Bronchial epithelial cell (primary cell): Measurements from ENCODE around the gene BHLHA9. TPM values are rescaled to one million over a fixed set of nuclear protein-coding genes. Genes with fewer than 3 reads are reported as not detected.

Experiments
- DNase-seq: peaks from one replicate; pipeline ENCODE4 v3.0.0-alpha.2; 2010; ENCODE audit warnings: low read depth
- FAIRE-seq: peaks from 2 replicates; lab custom pipeline; 2011; peaks lifted over from hg19 to GRCh38; lab: Jason Lieb, UNC
- H3K27me3 ChIP-seq: 2 replicates; pipeline ENCODE4 v1.5.1; 2011; ENCODE audit warnings: low read length; ENCODE audit not compliant: control insufficient read depth, insufficient read depth
- H3K36me3 ChIP-seq: 2 replicates; pipeline ENCODE4 v1.5.1; 2011; ENCODE audit warnings: low read length; ENCODE audit not compliant: control insufficient read depth, insufficient read depth
- H3K4me3 ChIP-seq: 2 replicates; pipeline ENCODE4 v1.5.1; 2011; ENCODE audit warnings: mild to moderate bottlenecking, low read depth, low read length, control low read depth
- total RNA-seq: library from RNA; depleted of rRNA; stranded (reverse); fragments of >200 nt; gene quantifications from 2 replicates; pipeline ENCODE4 v1.2.1, GENCODE V29; 2014
- TF ChIP-seq, protein P1 (sequence below): IDR thresholded peaks from 2 replicates; pipeline ENCODE4 v1.5.1; 2011; ENCODE audit warnings: mild to moderate bottlenecking, moderate library complexity, low read length, control low read depth, inconsistent platforms; ENCODE audit not compliant: insufficient read depth, severe bottlenecking

BHLHA9 gene
- total RNA-seq, 1 donor from 2014 or later: not detected

DNA sequence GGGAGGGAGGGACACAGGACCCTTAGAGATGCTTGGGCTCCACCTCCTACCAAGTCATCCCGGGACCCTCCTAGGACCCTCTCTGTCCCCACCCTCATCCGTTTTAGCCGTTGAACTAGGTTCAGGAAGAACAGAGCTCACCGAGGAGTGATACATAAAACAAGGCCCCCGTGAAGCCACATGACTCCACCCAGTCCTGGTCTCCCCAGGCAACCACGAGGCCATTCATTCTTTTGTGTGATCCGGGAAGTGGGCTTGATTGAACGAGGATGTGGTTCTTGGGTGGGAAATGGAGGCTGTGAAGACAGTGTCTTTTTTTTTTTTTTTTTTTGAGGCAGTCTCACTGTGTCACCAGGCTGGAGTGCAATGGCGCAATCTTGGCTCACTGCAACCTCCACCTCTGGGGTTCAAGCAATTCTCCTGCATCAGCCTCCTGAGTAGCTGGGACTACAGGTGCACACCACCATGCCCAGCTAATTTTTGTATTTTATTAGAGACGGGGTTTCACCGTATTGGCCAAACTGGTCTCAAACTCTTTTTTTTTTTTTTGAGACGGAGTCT, 24.0 kb downstream of the BHLHA9 start:
- H3K27me3 ChIP-seq: peaks cover 4% of the 10 kb centered on the region
- no peak for DNase-seq
- no peaks in the 10 kb centered on the region for H3K36me3 ChIP-seq
- TF ChIP-seq, protein P1, sequence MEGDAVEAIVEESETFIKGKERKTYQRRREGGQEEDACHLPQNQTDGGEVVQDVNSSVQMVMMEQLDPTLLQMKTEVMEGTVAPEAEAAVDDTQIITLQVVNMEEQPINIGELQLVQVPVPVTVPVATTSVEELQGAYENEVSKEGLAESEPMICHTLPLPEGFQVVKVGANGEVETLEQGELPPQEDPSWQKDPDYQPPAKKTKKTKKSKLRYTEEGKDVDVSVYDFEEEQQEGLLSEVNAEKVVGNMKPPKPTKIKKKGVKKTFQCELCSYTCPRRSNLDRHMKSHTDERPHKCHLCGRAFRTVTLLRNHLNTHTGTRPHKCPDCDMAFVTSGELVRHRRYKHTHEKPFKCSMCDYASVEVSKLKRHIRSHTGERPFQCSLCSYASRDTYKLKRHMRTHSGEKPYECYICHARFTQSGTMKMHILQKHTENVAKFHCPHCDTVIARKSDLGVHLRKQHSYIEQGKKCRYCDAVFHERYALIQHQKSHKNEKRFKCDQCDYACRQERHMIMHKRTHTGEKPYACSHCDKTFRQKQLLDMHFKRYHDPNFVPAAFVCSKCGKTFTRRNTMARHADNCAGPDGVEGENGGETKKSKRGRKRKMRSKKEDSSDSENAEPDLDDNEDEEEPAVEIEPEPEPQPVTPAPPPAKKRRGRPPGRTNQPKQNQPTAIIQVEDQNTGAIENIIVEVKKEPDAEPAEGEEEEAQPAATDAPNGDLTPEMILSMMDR: no peak
- no peak for FAIRE-seq
- no peak overlapping the region for H3K4me3 ChIP-seq

DNA sequence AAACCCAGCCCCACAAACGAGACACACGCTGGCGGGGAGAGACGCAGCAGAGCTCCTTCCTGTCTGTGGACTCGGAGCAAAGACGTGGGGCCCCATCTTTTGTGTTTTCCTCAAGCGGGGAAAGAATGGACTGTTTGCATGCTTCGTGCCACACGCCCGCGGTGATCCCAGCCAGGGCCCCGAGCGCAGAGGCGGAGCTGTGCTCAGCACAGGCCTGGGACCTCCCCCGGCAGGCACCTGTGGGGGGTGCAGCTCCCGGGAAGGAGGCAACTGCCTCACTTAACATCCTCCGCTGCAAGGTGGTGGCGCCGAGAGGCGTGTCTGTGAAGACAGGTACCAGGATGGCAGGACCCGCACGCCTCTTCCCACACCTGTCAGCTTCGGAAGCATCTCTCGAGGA, 28.4 kb downstream of the BHLHA9 start:
- H3K27me3 ChIP-seq: peaks cover 4% of the 10 kb centered on the region
- DNase-seq: no peak

DNA sequence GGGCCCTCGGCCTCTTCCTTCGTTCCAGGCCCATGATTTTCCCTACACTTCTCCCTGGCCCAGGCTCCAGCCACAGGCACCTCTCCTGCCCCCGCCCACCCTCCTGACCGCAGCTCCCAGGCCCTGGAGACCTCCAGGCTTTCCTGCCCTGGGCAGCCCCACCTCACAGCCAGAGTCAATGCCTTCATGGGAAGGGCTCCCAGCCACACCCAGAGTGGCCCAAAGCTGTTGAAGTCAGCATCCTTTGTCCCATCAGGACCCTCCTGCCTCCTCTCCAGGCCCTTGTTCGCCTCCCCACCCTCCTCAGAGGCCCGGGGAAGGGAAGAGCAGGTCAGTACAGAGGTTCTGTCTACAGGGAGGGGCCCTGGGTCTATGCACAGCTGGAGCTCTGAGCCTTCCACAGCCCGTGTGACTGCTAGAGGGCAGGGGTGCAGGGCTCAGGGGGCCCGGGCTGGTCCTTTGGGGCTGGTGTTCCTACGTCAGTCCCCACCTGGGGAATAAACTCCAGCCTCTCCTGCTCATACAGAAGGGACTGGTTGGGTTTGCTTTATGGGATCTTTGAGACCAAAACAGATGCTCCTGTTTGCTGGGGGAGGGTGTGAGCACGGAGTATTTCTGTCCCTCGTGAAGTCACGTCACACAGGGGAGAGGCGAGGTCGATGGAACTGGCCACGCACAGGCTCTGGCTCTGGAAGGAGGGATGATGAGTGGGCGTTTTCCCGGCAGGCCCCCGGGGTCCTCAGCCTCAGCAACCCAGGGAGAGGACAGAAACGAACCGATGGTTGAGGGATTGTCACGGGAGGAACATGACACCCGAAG, 29.5 kb downstream of the BHLHA9 start:
- FAIRE-seq (no peak), DNase-seq (no peak)
- H3K36me3 ChIP-seq: no peaks in the 10 kb centered on the region
- H3K27me3 ChIP-seq: peaks cover 4% of the 10 kb centered on the region
- TF ChIP-seq, protein P1: no peak
- H3K4me3 ChIP-seq: no peak overlapping the region

More for the DNA sequence above, 28.4 kb downstream of the BHLHA9 start:
- TF ChIP-seq, protein P1: no peak
- FAIRE-seq: no peak
- H3K4me3 ChIP-seq: no peak overlapping the region
- no peaks in the 10 kb centered on the region for H3K36me3 ChIP-seq

DNA sequence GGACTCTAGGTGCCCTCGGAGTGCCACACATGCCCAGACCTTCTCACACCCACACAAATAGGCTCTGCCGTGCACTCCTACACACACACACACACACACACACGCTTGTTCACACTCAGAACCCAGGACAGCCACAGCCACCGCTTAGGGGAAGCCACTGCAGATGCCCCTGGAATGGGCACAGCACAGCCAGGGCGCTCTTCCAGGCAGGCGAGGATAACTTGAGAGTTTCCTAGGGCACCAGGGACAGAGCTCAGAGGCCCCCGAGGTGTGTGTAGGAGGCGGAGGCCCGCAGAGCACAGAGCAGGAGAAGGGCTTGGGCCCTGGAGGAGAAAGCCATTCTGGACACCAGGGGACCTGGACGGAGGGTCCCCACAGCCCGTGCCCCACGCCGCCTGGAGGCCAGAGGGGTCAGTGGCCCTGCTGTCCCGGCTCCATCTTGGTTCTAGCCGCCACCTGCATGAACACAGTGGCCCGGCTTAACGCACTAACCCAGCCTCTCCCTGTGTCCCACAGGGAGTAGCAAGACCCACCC, 30.2 kb downstream of the BHLHA9 start:
- FAIRE-seq: no peak
- TF ChIP-seq, protein P1: no peak
- peaks cover 4% of the 10 kb centered on the region for H3K27me3 ChIP-seq
- no peak overlapping the region for H3K4me3 ChIP-seq
- DNase-seq: no peak
- H3K36me3 ChIP-seq: no peaks in the 10 kb centered on the region

DNA sequence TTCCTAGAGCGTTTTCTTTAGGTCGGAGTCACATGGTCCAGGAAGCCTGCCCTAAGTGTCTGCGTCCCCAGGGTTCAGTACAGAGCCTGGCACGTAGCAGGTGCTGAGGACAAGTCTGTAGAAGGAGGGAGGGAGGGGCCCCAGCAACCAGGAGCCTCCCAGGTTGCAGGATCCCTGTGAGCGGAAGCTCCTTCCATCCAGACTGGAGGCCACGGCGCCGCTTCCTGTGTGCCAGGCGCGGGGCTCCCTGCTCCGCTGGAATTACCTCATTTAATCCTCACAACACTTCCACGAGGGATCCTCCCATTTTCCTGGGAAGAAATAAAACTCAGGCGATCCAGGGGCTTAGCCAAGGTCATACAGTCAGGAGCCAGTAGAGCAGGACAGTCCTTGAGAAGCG, 31.3 kb downstream of the BHLHA9 start:
- Histone ChIP-seq H3K27me3 (peaks cover 4% of the 10 kb centered on the region), H3K4me3 (no peak overlapping the region), H3K36me3 (no peaks in the 10 kb centered on the region)
- DNase-seq (no peak), FAIRE-seq (no peak)
- TF ChIP-seq, protein P1: no peak
